GM12892 (cell line): ENCODE data around the gene OSBPL6.

Experiments
- DNase-seq: peaks from one replicate; pipeline ENCODE4 v3.0.0; 2011; ENCODE audit not compliant: insufficient read length
- FAIRE-seq: peaks from 2 replicates; lab custom pipeline; 2011; peaks lifted over from hg19 to GRCh38; lab: Jason Lieb, UNC
- POLR2A ChIP-seq: IDR thresholded peaks from 2 replicates; pipeline ENCODE4 v1.6.1; 2011; ENCODE audit warnings: low read depth, low read length, control low read depth
- POLR2AphosphoS5 ChIP-seq: IDR thresholded peaks from 2 replicates; pipeline ENCODE4 v1.6.1; 2011; ENCODE audit warnings: low read depth, low read length, control low read depth
- TAF1 ChIP-seq: IDR thresholded peaks from 2 replicates; pipeline ENCODE4 v1.6.1; 2011; ENCODE audit warnings: low read depth, mild to moderate bottlenecking, control low read depth, low read length, borderline replicate concordance

The OSBPL6 gene

GRCh38 chr2:178247250-178247649 lies 52.9 kb downstream of the OSBPL6 start:
- TF ChIP-seq POLR2A (no peak), POLR2AphosphoS5 (no peak), TAF1 (no peak)
- FAIRE-seq (no peak), DNase-seq (no peak)

DNA sequence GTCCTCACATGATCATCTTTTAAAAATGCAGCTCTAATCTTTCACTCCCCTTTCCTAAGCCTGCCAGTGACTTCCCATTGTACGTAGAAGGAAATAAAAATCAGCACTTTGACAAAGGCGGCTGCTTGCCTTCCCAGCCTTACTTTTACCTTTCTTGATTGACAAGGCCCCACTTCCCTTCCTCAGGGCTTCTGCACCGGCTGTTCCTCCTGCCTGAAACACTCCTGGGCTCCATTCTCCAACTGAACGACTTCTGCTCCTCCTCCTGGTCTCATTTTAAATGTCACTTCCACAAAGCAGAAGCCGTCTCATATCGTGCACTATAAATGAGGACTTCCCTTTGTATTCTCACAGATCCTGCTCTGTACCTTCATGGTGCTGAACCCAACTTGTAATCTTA lies 56.1 kb downstream of the OSBPL6 start:
- no peak for TF ChIP-seq TAF1
- no peak for TF ChIP-seq POLR2AphosphoS5
- TF ChIP-seq POLR2A: no peak
- DNase-seq (no peak), FAIRE-seq (no peak)

- FAIRE-seq (no peak), DNase-seq (no peak)
- TF ChIP-seq POLR2A (no peak), POLR2AphosphoS5 (no peak), TAF1 (no peak)
These were observed 57.0 kb downstream of the OSBPL6 start for GRCh38 chr2:178251151-178251955.

DNA sequence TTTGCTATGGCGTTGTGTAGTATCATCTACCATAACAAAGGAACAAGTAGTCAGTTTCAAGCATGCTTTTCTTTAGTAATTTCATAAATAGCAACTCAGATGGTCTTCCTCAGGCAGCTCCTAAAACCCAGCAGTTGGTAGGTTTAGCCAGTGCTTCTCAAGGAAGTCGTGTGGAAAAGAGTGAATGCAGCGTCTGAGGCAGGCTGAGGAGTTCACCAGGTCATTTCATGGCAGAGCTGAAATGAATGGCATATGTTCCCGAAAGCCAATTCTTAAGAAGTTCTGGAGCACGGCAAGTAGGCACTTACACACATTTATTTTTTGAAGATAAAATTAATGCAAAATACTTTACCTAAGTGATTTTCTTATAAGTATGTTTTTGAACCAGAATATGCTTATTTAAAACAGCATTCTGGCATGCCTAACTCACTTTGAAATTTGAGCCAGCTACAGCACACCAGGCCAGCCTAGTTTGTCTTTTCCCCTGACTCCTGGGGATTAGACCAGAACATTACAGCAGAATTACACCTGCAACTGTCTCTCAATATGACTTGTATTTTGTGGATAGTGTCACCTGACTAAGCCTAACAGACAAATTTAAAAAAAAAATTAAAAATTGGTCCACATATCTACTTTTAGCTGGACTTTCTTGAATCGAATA lies 62.2 kb downstream of the OSBPL6 start:
- no peak for DNase-seq
- TF ChIP-seq POLR2A: no peak
- TF ChIP-seq TAF1: no peak
- TF ChIP-seq POLR2AphosphoS5: no peak

DNA sequence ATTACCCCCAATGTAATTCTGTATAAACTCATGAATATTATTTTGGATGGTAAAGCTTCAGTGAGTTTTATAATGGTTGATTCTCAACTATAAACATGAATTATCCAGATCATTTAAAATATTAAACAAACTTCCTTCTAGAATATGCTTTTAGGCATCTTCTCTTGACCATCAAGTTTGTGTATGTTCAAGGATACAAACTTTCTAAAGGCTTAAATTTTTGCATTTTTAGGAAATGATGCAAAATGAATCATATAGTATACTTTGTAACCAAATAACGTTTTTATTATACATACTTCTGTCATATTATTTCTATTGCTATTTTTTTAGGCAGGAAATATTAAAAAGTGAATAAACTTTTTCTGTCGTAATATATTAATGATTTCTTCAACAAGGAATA lies 62.8 kb downstream of the OSBPL6 start:
- no peak for DNase-seq
- FAIRE-seq: no peak
- TF ChIP-seq TAF1: no peak
- no peak for TF ChIP-seq POLR2A
- TF ChIP-seq POLR2AphosphoS5: no peak

More for the DNA sequence above, 62.2 kb downstream of the OSBPL6 start:
- no peak for FAIRE-seq

DNA sequence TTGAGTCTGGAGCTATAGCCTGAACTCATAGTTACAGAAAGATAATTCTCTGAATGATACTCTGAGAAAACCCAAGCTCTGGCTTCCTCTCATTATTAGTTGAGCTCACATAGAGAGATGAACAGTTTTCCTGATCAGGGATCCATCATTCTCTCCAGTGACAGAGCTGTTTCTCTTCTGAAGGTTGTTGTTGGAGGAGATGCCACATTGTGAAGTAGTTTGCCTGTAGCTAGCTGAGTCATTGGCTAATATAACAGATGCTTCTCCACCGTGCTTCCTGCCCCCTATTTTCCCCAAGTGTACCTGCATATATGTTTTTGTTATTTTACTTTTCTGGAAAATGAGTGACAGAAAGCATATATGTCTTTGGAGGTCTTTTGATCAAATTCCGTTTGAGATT lies 64.6 kb downstream of the OSBPL6 start:
- FAIRE-seq: no peak
- no peak for DNase-seq

GRCh38 chr2:178263159-178263860 lies 69.0 kb downstream of the OSBPL6 start:
- FAIRE-seq (no peak), DNase-seq (no peak)

More for the DNA sequence above, 64.6 kb downstream of the OSBPL6 start:
- no peak for TF ChIP-seq POLR2A
- no peak for TF ChIP-seq TAF1
- TF ChIP-seq POLR2AphosphoS5: no peak

GRCh38 chr2:178264211-178264610 lies 69.9 kb downstream of the OSBPL6 start:
- DNase-seq (no peak), FAIRE-seq (no peak)
- TF ChIP-seq POLR2AphosphoS5 (no peak), POLR2A (no peak), TAF1 (no peak)

More at GRCh38 chr2:178263159-178263860, 69.0 kb downstream of the OSBPL6 start:
- TF ChIP-seq TAF1 (no peak), POLR2A (no peak), POLR2AphosphoS5 (no peak)

GRCh38 chr2:178265851-178266250 lies 71.5 kb downstream of the OSBPL6 start:
- FAIRE-seq: no peak
- no peak for TF ChIP-seq POLR2AphosphoS5
- no peak for TF ChIP-seq TAF1
- TF ChIP-seq POLR2A: no peak
- DNase-seq: no peak

GRCh38 chr2:178266445-178266844 lies 72.1 kb downstream of the OSBPL6 start:
- no peak for DNase-seq
- TF ChIP-seq POLR2A (no peak), TAF1 (no peak)
- FAIRE-seq: no peak

DNA sequence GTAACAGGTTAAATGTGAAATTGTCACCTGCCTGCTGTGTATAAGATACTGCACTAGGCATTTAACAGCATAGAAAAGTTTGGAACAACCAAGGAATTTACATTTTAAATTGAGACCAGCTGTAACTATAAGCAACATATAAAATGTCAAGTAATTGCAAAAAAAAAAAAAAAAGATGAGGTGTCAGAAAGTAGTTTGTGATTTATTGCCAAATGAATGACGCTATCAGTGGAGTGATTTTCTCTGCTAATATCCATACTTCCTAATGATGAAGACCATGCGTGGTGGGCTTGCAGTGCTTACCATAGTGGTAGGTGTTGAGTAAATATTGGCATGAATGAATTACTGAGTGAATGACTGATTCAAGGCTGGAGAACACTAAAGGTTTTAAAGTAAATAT lies 73.3 kb downstream of the OSBPL6 start:
- TF ChIP-seq TAF1: no peak
- no peak for TF ChIP-seq POLR2A
- no peak for TF ChIP-seq POLR2AphosphoS5
- FAIRE-seq (no peak), DNase-seq (no peak)

DNA sequence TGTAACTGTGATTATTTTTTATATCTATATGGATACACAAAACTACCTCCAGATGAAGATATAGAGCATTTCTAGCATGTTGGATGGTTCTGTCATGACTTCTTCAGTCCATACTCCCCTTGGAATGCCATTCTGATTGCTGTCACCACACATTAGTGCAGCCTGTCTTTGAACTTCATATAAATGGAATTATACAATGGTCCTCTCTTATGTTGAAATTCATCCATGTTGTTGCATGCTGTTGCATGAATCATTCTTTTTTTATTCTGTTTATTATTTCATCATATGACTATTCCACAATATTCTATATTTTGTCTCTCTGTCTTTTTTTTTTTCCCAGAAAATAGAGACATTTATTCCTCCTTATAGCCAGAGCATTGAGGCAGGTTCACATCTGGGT lies 74.1 kb downstream of the OSBPL6 start:
- TF ChIP-seq POLR2A: no peak
- no peak for TF ChIP-seq POLR2AphosphoS5
- no peak for TF ChIP-seq TAF1
- DNase-seq (no peak), FAIRE-seq (no peak)
